K562 (cell line): ENCODE data around the gene CLDN14. TPM values are rescaled to one million over a fixed set of nuclear protein-coding genes. Genes with fewer than 3 reads are reported as not detected.

Experiments used
- ATAC-seq: fragments of 200-7000 bp; cut with Tn5 transposase; 3 replicates; pipeline ENCODE4 v1.9.1; 2020; ENCODE audit warnings: moderate library complexity
- BruUV-seq: library from RNA; stranded (reverse); fragments of 400-500 nt; replicated peaks from 2 replicates; lab custom pipeline; 2021; lab: Mats Ljungman, UMichigan
- CTCF ChIA-PET: fragments of 300-600 bp; formaldehyde crosslinking; extraction: SDS; loops from one replicate; lab custom pipeline; 2021; ENCODE audit warnings: low intra/inter-chr PET ratio; lab: Yijun Ruan, JAX
- POLR2A ChIA-PET: fragments of 300-600, 350-650 bp; sonication (Branson Sonifier 250); formaldehyde crosslinking; extraction: SDS; loops from one replicate; lab custom pipeline; 2021; ENCODE audit warnings: antibody characterized with exemption, inconsistent platforms; lab: Yijun Ruan, JAX
- DNase-seq, 4 experiments: peaks; one replicate each; pipeline versions ENCODE4 v3.0.0 to v3.0.0-alpha.2; 2011 to 2018; ENCODE audit warnings: low spot score in 3 of 4, mixed read lengths in 3 of 4; ENCODE audit errors: extremely low read depth in 1 of 4
- FAIRE-seq: peaks from 2 replicates; lab custom pipeline; 2011; peaks lifted over from hg19 to GRCh38; lab: Jason Lieb, UNC
- H2AFZ ChIP-seq: 2 replicates; pipeline ENCODE4 v1.6.0; 2011; ENCODE audit warnings: low read depth, low read length, control low read depth, inconsistent platforms
- H3K27ac ChIP-seq: fragments of 200-600 bp; 3 replicates; pipeline ENCODE4 v1.8.0; 2011; ENCODE audit warnings: low read depth, mild to moderate bottlenecking, control low read depth, inconsistent platforms, low read length, moderate library complexity, mixed read lengths; ENCODE audit errors: extremely low read depth
- H3K27me3 ChIP-seq, 2 experiments: fragments of 300-600 bp in 1 of 2; 2 replicates in 1 of 2; 3 replicates in 1 of 2; pipeline versions ENCODE4 v1.6.0 to v1.8.0; 2011; ENCODE audit warnings: inconsistent platforms in 2 of 2, low read length in 2 of 2, mild to moderate bottlenecking in 1 of 2, mixed read lengths in 1 of 2, moderate library complexity in 1 of 2; ENCODE audit not compliant: control insufficient read depth in 2 of 2, insufficient read depth in 2 of 2
- H3K36me3 ChIP-seq: fragments of 300-600 bp; 3 replicates; pipeline ENCODE4 v1.8.0; 2011; ENCODE audit warnings: mild to moderate bottlenecking, low read length, inconsistent platforms; ENCODE audit not compliant: control insufficient read depth, insufficient read depth
- H3K4me1 ChIP-seq, 2 experiments: fragments of 200-600 bp in 1 of 2; replicated peaks in 1 of 2; 2 replicates in 1 of 2; 3 replicates in 1 of 2; pipeline versions ENCODE4 v1.5.1 to v1.8.0; 2011; ENCODE audit warnings: inconsistent platforms in 2 of 2, low read length in 2 of 2, mild to moderate bottlenecking in 1 of 2, mixed read lengths in 1 of 2, moderate library complexity in 1 of 2; ENCODE audit not compliant: control insufficient read depth in 2 of 2, insufficient read depth in 2 of 2
- H3K4me2 ChIP-seq: 2 replicates; pipeline ENCODE4 v1.6.1; 2011; ENCODE audit warnings: low read length, control low read depth, inconsistent platforms, mixed read lengths; ENCODE audit not compliant: insufficient read depth
- H3K4me3 ChIP-seq: fragments of 200-600 bp; sonication (generic), shearing (Covaris generic); 2 replicates; pipeline ENCODE4 v1.5.1; 2016; ENCODE audit warnings: control low read depth, inconsistent platforms
- H3K79me2 ChIP-seq: fragments of 200-600 bp; 3 replicates; pipeline ENCODE4 v1.8.0; 2011; ENCODE audit warnings: low read length, inconsistent platforms; ENCODE audit not compliant: control insufficient read depth, insufficient read depth
- H3K9ac ChIP-seq, 2 experiments: 2 replicates each; pipeline versions ENCODE4 v1.6.0 to v1.6.1; 2011; ENCODE audit warnings: low read depth in 2 of 2, low read length in 2 of 2, control low read depth in 1 of 2, inconsistent platforms in 1 of 2, mild to moderate bottlenecking in 1 of 2, mixed read lengths in 1 of 2; ENCODE audit not compliant: insufficient read depth in 1 of 2
- H3K9me1 ChIP-seq: one replicate; pipeline ENCODE4 v1.6.0; 2011; ENCODE audit warnings: inconsistent platforms, mild to moderate bottlenecking, low read length, moderate library complexity; ENCODE audit not compliant: control insufficient read depth, insufficient read depth
- H3K9me3 ChIP-seq: replicated peaks from 2 replicates; pipeline ENCODE4 v1.5.1; 2011; ENCODE audit warnings: low read depth, low read length, inconsistent platforms; ENCODE audit not compliant: control insufficient read depth, insufficient read depth
- H4K20me1 ChIP-seq: replicated peaks from 2 replicates; pipeline ENCODE4 v1.6.1; 2011; ENCODE audit warnings: low read length, inconsistent platforms, mixed read lengths; ENCODE audit not compliant: control insufficient read depth, insufficient read depth
- BDP1 ChIP-seq: IDR thresholded peaks from 3 replicates; pipeline ENCODE4 v1.6.1; 2011; ENCODE audit not compliant: insufficient read length, insufficient read depth
- FOXK2 ChIP-seq, 2 experiments: fragments of 450-650 bp; IDR thresholded peaks in 1 of 2; conservative IDR thresholded peaks in 1 of 2; 2 replicates each; pipeline ENCODE4 v1.6.1; 2016; ENCODE audit warnings: low read depth in 2 of 2, mild to moderate bottlenecking in 1 of 2
- HDAC2 ChIP-seq: fragments of 450-650 bp; IDR thresholded peaks from 2 replicates; pipeline ENCODE4 v1.6.1; 2016; ENCODE audit warnings: mild to moderate bottlenecking
- HNRNPK ChIP-seq: fragments of 200-400 bp; formaldehyde crosslinking; IDR thresholded peaks from one replicate; pipeline ENCODE4 v1.6.1; 2018; ENCODE audit warnings: mild to moderate bottlenecking, low read depth, low read length; ENCODE audit not compliant: poor library complexity, severe bottlenecking
- ILF3 ChIP-seq: fragments of 450-650 bp; IDR thresholded peaks from 2 replicates; pipeline ENCODE4 v1.6.1; 2018; ENCODE audit warnings: antibody characterized with exemption, mild to moderate bottlenecking, moderate library complexity, borderline replicate concordance
- KAT2B ChIP-seq: IDR thresholded peaks from one replicate; pipeline ENCODE4 v1.6.1; 2012; ENCODE audit warnings: low read depth, mild to moderate bottlenecking, control low read depth, inconsistent platforms, low read length, moderate library complexity
- MCM5 ChIP-seq: fragments of 450-650 bp; IDR thresholded peaks from 2 replicates; pipeline ENCODE4 v1.6.1; 2016; ENCODE audit warnings: low read depth
- PML ChIP-seq: IDR thresholded peaks from 2 replicates; pipeline ENCODE4 v1.6.1; 2012; ENCODE audit warnings: low read length, inconsistent platforms
- SRSF7 ChIP-seq: fragments of 200-400 bp; formaldehyde crosslinking; optimal IDR thresholded peaks from 2 replicates; pipeline ENCODE3; 2017; ENCODE audit warnings: mild to moderate bottlenecking, low read depth, low read length
- TFAM ChIP-seq: fragments of 250-450 bp; sonication (Bioruptor Pico); conservative IDR thresholded peaks from 2 replicates; pipeline ENCODE4 v1.5.0; 2021; ENCODE audit warnings: mild to moderate bottlenecking, moderate library complexity
- TOE1 ChIP-seq, 2 experiments: fragments of 450-650 bp in 1 of 2; sonication (generic) in 1 of 2; formaldehyde crosslinking in 1 of 2; IDR thresholded peaks; 2 replicates each; pipeline versions ENCODE4 v1.7.1 to v1.8.0; 2016 to 2022; ENCODE audit warnings: borderline replicate concordance in 2 of 2, mild to moderate bottlenecking in 2 of 2, antibody characterized with exemption in 1 of 2, inconsistent platforms in 1 of 2, low read depth in 1 of 2, missing genetic modification reagents in 1 of 2, moderate library complexity in 1 of 2
- ZBED1 ChIP-seq: IDR thresholded peaks from 2 replicates; pipeline ENCODE4 v1.6.1; 2014
- ZNF586 ChIP-seq: fragments of 450-650 bp; formaldehyde crosslinking; conservative IDR thresholded peaks from 2 replicates; pipeline ENCODE4 v1.4.0; 2020; ENCODE audit warnings: mild to moderate bottlenecking, moderate library complexity
- ZZZ3 ChIP-seq: fragments of 450-650 bp; IDR thresholded peaks from 2 replicates; pipeline ENCODE4 v1.6.1; 2016; ENCODE audit warnings: antibody characterized with exemption, mild to moderate bottlenecking, moderate library complexity
- WGBS: fragments of 100-300 bp; shearing (Covaris generic); methylation state at CpG from one replicate; pipeline ENCODE4 v1.1.6; 2016; ENCODE audit warnings: low coverage, mixed read lengths; ENCODE audit not compliant: insufficient coverage; ENCODE audit errors: missing lambda C conversion rate; 5-methylcytosine and 5-hydroxymethylcytosine counted together
- in situ Hi-C: fragments of 300-500 bp; cut with MboI; formaldehyde crosslinking; loops from 4 replicates; pipeline ENCODE4 v1.15.0; 2018; ENCODE audit warnings: inconsistent platforms, mixed read lengths
- intact Hi-C: fragments of 100-400 bp; cut with micrococcal nuclease; formaldehyde crosslinking; loops from 2 replicates; pipeline ENCODE4 v1.14.2; 2022
- polyA plus RNA-seq, 8 experiments: library from polyadenylated mRNA; depleted of rRNA in 4 of 8; stranded (reverse) in 5 of 8; unstranded in 3 of 8; fragments of >200 nt; fragmentation: Nextera tagmentation in 2 of 8; fragmentation: Illumina TruSeq in 1 of 8; extraction: Ambion mirVana in 2 of 8; extraction: Trizol in 1 of 8; gene quantifications; 2 replicates each; pipeline versions ENCODE4 v1.2.1 to v1.2.3, GENCODE V29; 2011 to 2014; ENCODE audit warnings: inconsistent platforms in 1 of 8, missing spikeins in 1 of 8
- total RNA-seq, 7 experiments: library from RNA; depleted of rRNA in 6 of 7; stranded (reverse); fragments of >200 nt in 6 of 7; fragmentation: Illumina TruSeq in 2 of 7; extraction: Trizol in 2 of 7; gene quantifications; 2 replicates each; pipeline versions ENCODE4 v1.2.1 to v1.2.3, GENCODE V29; 2011 to 2021; ENCODE audit warnings: low replicate concordance in 1 of 7
- TF ChIP-seq, protein P1 (sequence below): fragments of 250-450 bp; sonication (Bioruptor Pico); IDR thresholded peaks from 2 replicates; pipeline ENCODE4 v1.8.0; 2021; ENCODE audit warnings: moderate library complexity, mild to moderate bottlenecking, inconsistent platforms

CLDN14 gene
- total and polyA plus RNA-seq, 9 of the 15 experiments (the other 6 are each of a cell fraction or from before 2014, with no cell fraction given), result not detected

DNA sequence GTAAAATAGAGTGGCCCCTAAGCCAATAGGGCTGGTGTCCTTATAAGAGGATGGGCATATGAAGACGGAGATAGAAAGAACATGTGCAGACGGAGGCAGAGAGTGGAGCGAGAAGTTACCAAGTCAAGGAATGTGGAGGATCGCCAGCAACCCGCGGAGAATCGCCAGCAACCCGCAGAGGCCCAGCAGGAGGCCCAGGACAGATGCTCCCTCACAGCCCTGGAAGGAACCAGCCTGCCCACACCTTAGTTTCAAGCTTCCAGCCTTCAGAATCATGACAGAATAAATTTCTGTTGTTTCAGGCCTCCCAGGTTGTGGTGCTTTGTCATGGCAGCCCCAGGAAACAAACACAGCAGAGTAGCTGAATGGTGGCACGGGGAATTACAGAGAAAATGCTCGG, 9.6 kb downstream of the CLDN14 start (continued):
- TF ChIP-seq PML, result no peak
- TF ChIP-seq ZNF586, result no peak
- no peak for TF ChIP-seq MCM5
- no peak for TF ChIP-seq ZBED1
- TF ChIP-seq TOE1 (IDR thresholded peaks at IDR 0.05; ENCODE audit: borderline replicate concordance), result no peak
- TF ChIP-seq TOE1 (CRISPR knock-in tag; IDR thresholded peaks at IDR 0.05; ENCODE audit: borderline replicate concordance, low read depth), result no peak
- no peak for TF ChIP-seq ZZZ3
- no peak for TF ChIP-seq KAT2B
- no peak for TF ChIP-seq ILF3

DNA sequence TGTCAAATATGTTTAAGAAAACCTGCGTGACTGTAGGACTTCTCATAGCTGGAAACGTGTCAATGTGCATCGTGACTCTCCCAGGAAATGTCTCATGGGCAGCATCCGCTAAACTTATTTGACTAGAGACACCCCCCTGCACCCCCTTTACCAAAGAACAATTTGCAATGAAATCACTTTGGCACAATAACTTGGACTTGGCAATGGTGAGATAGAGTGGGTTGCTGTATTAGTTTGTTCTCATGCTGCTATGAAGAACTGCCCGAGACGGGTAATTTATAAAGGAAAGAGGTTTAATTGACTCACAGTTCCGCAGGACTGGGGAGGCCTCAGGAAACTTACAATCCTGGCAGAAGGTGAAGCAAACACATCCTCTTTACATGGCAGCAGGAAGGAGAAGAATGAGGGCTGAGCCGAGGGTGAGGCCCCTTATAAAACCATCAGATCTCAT, 13.8 kb downstream of the CLDN14 start:
- no TSS peak for BruUV-seq
- 2% methylated on average over 8 of the region's 8 CpGs for WGBS
- peaks cover 10% of the 10 kb centered on the region for H4K20me1 ChIP-seq
- no peak for ATAC-seq
- H3K9ac ChIP-seq, result no peak overlapping the region
- no peaks in the 10 kb centered on the region for H3K79me2 ChIP-seq
- POLR2A ChIA-PET, result no interaction called here
- no peak for TF ChIP-seq BDP1
- no peak for TF ChIP-seq HDAC2
- TF ChIP-seq SRSF7, result no peak
- TF ChIP-seq TFAM (CRISPR knock-in tag), result no peak
- TF ChIP-seq, protein P1, sequence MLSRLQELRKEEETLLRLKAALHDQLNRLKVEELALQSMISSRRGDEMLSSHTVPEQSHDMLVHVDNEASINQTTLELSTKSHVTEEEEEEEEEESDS (CRISPR knock-in tag), result no peak
- no peak for TF ChIP-seq HNRNPK
- TF ChIP-seq FOXK2 (conservative IDR thresholded peaks at IDR 0.05 in 1 of 2, IDR thresholded peaks at IDR 0.05 in 1 of 2; ENCODE audit: low read depth in 2 of 2), result no peak
- no peak overlapping the region for H3K4me3 ChIP-seq
- no peak overlapping the region for H3K4me2 ChIP-seq
- H3K9me1 ChIP-seq, result no peaks in the 10 kb centered on the region
- CTCF ChIA-PET, result interaction anchor here (0.6 kb wide), 1 partner anchor 427 kb away, joined by 3 read pairs; no protein-coding TSS in a partner anchor
- in situ Hi-C loops (no loop called here), intact Hi-C loops (no loop called here)
- H3K9me3 ChIP-seq, result no peaks in the 10 kb centered on the region
- peaks cover 60 to 75% of the 10 kb centered on the region in 2 experiments for H3K27me3 ChIP-seq
- H3K4me1 ChIP-seq, result peaks cover 0 to 5% of the 10 kb centered on the region in 2 experiments; a peak in 1 of 5 replicates
- no peaks in the 10 kb centered on the region for H3K36me3 ChIP-seq
- DNase-seq, result no peak
- H3K27ac ChIP-seq, result no peak overlapping the region
- H2AFZ ChIP-seq, result no peak overlapping the region
- no peak for FAIRE-seq
